Activated naive CD8-positive, alpha-beta T cell treated with anti-CD3 and anti-CD28 coated beads, Interleukin-2, amount 10 ng/mL, durations not matched to agents 7 days and 5 days (primary cell): Measurements from ENCODE around the gene MED29. TPM values are rescaled to one million over a fixed set of nuclear protein-coding genes. Genes with fewer than 3 reads are reported as not detected.
A peak's percentile ranks its signal among the peaks of the same experiment; 100 is the strongest.

Experiments
- ATAC-seq: fragments of 150-1000 bp; cut with Tn5 transposase; one replicate; pipeline ENCODE4 v1.10.0; 2021; ENCODE audit warnings: low read depth, moderate library complexity
- POLR2A ChIA-PET: fragments of 350-600 bp; sonication (Branson Sonifier 250); formaldehyde crosslinking; loops from one replicate; lab custom pipeline; 2021; ENCODE audit warnings: antibody characterized with exemption; lab: Charles Lee
- DNase-seq: peaks from one replicate; pipeline ENCODE4 v3.0.0; 2021
- H3K27ac Mint-ChIP-seq: one replicate; pipeline ENCODE4 v1.8.0; 2022; ENCODE audit warnings: mild to moderate bottlenecking, mixed read lengths
- H3K27me3 Mint-ChIP-seq: one replicate; pipeline ENCODE4 v1.8.0; 2022; ENCODE audit warnings: mild to moderate bottlenecking, moderate library complexity, mixed read lengths
- H3K36me3 Mint-ChIP-seq: one replicate; pipeline ENCODE4 v1.8.0; 2021; ENCODE audit warnings: mild to moderate bottlenecking, mixed read lengths
- H3K4me1 Mint-ChIP-seq: one replicate; pipeline ENCODE4 v1.8.0; 2021; ENCODE audit warnings: mixed read lengths
- H3K4me3 Mint-ChIP-seq: one replicate; pipeline ENCODE4 v1.8.0; 2022; ENCODE audit warnings: mild to moderate bottlenecking, moderate library complexity, mixed read lengths
- H3K9me3 Mint-ChIP-seq: one replicate; pipeline ENCODE4 v1.8.0; 2021; ENCODE audit warnings: mixed read lengths
- total RNA-seq, 2 experiments: library from RNA; stranded (reverse); gene quantifications; one replicate each; pipeline ENCODE4 v1.2.3, GENCODE V29; 2021

Gene MED29
- total RNA-seq, 2 experiments from 2014 or later: 39.0 to 40.7 TPM

GRCh38 chr19:39397360-39398296 is 6.5 kb downstream of the MED29 start:
- H3K9me3 Mint-ChIP-seq: no peaks in the 10 kb centered on the region

GRCh38 chr19:39398297-39398864 is 7.2 kb downstream of the MED29 start:
- DNase-seq (no peak), ATAC-seq (no peak)
- Mint-ChIP-seq H3K4me1 (peaks cover 41% of the 10 kb centered on the region), H3K4me3 (peak overlapping the region; percentile 77), H3K27ac (peak overlapping the region; percentile 91), H3K9me3 (no peaks in the 10 kb centered on the region), H3K36me3 (peaks cover 17% of the 10 kb centered on the region), H3K27me3 (no peaks in the 10 kb centered on the region)
- POLR2A ChIA-PET: interaction anchor here (0.8 to 4.1 kb wide), 8 partner anchors 9 to 63 kb away, joined by 3 to 90 read pairs (median 6); partner anchors contain the start of genes GMFG, PLEKHG2, RPS16 and SUPT5H

More at GRCh38 chr19:39397360-39398296, 6.5 kb downstream of the MED29 start:
- Mint-ChIP-seq H3K36me3 (peaks cover 19% of the 10 kb centered on the region), H3K4me1 (peaks cover 41% of the 10 kb centered on the region), H3K27ac (peak overlapping the region; percentile 91), H3K27me3 (no peaks in the 10 kb centered on the region), H3K4me3 (peak overlapping the region; percentile 77)
- ATAC-seq: peak; percentile 76
- POLR2A ChIA-PET: interaction anchor here (0.7 to 4.1 kb wide), 9 partner anchors 10 to 63 kb away, joined by 3 to 90 read pairs (median 5); partner anchors contain the start of genes GMFG, PLEKHG2, RPS16 and SUPT5H
- peak; percentile 97 for DNase-seq

DNA sequence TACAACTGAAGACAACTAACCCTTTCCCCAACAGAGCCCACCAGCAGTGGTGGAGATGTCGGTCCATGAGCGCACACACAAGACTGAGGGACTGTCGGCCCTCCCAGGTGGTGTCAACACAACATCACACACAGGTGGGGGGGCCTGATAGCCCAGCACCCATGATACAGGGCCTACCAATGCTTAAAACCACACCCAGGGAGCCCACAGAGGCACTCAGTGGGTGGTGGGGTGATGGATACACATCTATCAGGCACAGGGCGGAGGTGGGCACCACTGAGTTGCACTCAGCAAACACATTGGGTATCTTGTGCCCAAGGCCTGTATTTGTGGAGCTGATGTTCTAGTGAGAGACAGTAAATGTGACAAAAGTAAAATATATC is 8.5 kb downstream of the MED29 start:
- peaks cover 41% of the 10 kb centered on the region for H3K4me1 Mint-ChIP-seq
- ATAC-seq: no peak
- no peak overlapping the region for H3K4me3 Mint-ChIP-seq

DNA sequence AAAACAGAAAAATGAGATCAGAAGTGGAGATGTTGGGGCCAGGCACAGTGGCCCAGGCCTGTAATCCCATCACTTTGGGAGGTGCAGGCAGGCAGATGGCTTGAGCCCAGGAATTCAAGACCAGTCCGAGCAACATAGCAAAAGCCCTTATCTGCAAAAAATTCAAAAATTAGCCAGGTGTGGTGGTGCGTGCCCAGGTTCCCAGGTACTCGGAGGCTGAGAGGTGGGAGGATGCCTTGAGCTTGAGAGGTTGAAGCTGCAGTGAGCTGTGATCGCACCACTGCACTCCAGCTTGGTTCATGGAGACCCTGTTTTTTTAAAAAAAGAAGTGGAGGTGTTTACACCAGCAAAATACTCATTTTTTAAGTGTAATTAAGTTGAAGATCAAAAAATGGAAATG is 8.9 kb downstream of the MED29 start:
- POLR2A ChIA-PET: interaction anchor here (3.2 to 4.1 kb wide), 4 partner anchors 8 to 35 kb away, joined by 30 to 90 read pairs (median 37); partner anchors contain the start of genes MED29, PAF1, PLEKHG2 and RPS16
- H3K4me3 Mint-ChIP-seq: no peak overlapping the region
- H3K4me1 Mint-ChIP-seq: peaks cover 44% of the 10 kb centered on the region
- H3K36me3 Mint-ChIP-seq: peaks cover 10% of the 10 kb centered on the region
- H3K9me3 Mint-ChIP-seq: no peaks in the 10 kb centered on the region
- DNase-seq: no peak
- no peak for ATAC-seq
- no peaks in the 10 kb centered on the region for H3K27me3 Mint-ChIP-seq
- H3K27ac Mint-ChIP-seq: peak overlapping the region; percentile 77

More for the DNA sequence above, 8.5 kb downstream of the MED29 start:
- no peaks in the 10 kb centered on the region for H3K9me3 Mint-ChIP-seq
- peak overlapping the region; percentile 77 for H3K27ac Mint-ChIP-seq
- POLR2A ChIA-PET: interaction anchor here (3.2 to 4.1 kb wide), 5 partner anchors 8 to 36 kb away, joined by 23 to 90 read pairs (median 30); partner anchors contain the start of genes MED29, PAF1, PLEKHG2 and RPS16
- no peaks in the 10 kb centered on the region for H3K27me3 Mint-ChIP-seq
- no peak for DNase-seq
- peaks cover 10% of the 10 kb centered on the region for H3K36me3 Mint-ChIP-seq

DNA sequence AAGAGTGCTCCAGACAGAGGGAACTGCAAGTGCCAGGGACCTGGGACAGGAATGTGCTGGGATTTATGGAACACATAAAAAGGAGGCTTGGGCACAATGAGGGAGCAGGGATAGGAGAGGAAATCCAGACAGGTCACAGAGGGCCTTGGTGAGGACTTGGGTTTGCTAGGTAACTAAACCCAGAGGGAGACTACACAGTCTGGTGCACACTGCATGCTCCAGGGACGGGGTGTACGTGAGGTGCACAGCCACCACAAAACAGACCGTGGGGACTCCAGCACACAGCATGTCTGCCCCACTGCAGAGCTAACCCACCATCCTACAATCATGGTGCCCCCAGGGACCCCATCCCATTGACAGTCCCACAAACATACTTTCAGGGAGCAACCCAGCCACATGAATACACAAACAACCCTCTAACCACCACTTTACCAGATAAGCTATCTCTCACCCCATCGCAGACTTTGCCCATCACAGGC is 9.9 kb downstream of the MED29 start:
- DNase-seq (no peak), ATAC-seq (peak; percentile 4)
- Mint-ChIP-seq H3K36me3 (peaks cover 5% of the 10 kb centered on the region), H3K27me3 (no peaks in the 10 kb centered on the region), H3K27ac (peak overlapping the region; percentile 85), H3K4me3 (peak overlapping the region; percentile 63), H3K9me3 (no peaks in the 10 kb centered on the region), H3K4me1 (peaks cover 54% of the 10 kb centered on the region)
- POLR2A ChIA-PET: interaction anchor here (0.6 to 3.7 kb wide), 8 partner anchors 10 to 327 kb away, joined by 3 to 44 read pairs (median 9); partner anchors contain the start of genes GMFG, MED29, PAF1 and PLEKHG2

DNA sequence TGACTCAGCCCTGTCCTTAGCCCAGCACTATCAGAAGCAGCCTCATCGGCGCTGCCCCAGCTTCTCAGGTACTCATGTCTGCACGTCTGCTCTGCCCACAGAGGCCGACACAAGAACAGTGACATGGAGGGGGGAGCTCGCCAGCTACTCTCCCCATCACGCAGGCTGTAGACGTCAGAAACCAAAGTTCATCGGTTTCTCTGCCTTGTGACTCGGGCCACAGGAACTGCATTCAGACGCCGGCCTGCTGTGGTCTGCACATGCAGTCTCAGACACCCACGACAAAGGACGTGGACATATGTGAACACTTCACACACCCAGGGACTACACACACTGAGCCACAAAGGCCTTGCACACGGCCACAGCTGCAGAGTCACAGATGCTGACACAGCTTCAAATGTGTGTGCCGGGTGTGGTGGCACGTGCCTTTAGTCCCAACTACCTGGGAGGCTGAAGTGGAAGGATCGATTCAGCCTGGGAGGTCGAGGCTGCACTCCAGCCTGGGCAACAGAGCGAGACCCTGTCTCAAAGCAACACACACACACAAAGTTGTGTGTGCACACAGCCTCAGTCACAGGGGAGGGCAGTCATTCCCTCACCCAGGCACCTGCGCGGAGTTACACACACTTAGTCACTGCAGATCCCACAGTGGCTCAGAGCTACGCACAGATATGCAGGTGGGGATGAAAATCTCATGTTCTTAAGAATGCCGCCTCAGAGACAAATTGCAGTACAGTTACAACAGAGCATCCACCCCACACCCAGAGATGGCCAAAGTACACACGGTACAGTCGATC is 10.6 kb downstream of the MED29 start:
- peak; percentile 46 for ATAC-seq
- Mint-ChIP-seq H3K27me3 (no peaks in the 10 kb centered on the region), H3K9me3 (no peaks in the 10 kb centered on the region), H3K4me3 (peak overlapping the region; percentile 63), H3K36me3 (peaks cover 5% of the 10 kb centered on the region), H3K27ac (peak overlapping the region; percentile 85), H3K4me1 (peaks cover 56% of the 10 kb centered on the region)
- POLR2A ChIA-PET: interaction anchor here (0.6 to 3.7 kb wide), 8 partner anchors 10 to 328 kb away, joined by 3 to 44 read pairs (median 9); partner anchors contain the start of genes GMFG, MED29, PAF1 and PLEKHG2
- peak; percentile 73 for DNase-seq

DNA sequence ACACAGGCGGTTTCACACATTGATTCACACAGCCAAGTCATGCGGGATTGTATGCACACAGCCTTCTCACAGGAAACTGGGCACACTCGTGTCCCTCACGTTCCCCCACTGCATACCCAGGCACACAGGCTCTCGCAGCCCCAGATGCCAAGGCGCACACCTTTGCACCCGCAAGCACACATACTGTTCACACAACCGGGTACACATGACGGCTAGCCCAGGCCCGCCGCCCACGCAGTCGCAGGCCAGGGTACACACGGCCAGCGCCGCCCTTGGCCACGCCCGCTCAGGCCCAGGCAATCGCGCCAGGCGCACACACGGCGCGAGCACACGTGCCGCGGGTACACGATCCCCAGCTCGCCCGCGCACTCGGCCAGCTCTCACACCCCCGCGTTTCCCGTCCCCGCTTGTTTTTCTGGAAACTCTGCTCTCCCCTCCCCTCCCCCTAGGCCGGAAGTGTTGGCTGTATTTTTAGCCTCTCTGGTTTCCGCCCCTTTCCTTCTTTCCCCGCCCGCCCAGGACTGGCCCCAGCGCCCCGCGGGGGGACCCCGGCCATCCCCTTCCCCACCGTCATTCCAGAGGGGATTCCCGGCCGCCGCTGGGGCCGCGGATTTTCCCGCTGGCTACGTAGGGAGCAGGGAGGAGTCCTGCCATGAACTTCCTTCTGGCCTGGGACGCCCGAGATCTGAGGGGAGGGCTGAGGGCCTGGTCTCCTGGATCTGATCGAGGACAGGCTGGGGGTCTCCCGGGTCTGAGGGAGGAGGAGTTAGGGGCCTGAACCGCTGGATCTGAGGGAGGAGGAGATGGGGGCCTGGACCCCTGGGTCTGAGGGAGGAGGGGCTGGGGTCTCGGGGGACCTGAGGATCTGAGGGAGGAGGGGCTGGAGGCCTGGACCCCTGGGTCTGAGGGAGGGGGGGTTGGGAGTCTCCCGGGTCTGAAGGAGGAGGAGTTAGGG is 11.4 kb downstream of the MED29 start:
- Mint-ChIP-seq H3K36me3 (peaks cover 6% of the 10 kb centered on the region), H3K4me3 (peak overlapping the region; percentile 63), H3K27ac (peak overlapping the region; percentile 85), H3K9me3 (no peaks in the 10 kb centered on the region), H3K4me1 (peaks cover 52% of the 10 kb centered on the region), H3K27me3 (no peaks in the 10 kb centered on the region)
- POLR2A ChIA-PET: interaction anchor here (1.3 to 3.7 kb wide), 7 partner anchors 9 to 329 kb away, joined by 3 to 44 read pairs (median 13); partner anchors contain the start of genes GMFG, MED29, PAF1 and PLEKHG2
- peak; percentile 79 for DNase-seq
- peak; percentile 4 for ATAC-seq

- peaks cover 47% of the 10 kb centered on the region for H3K4me1 Mint-ChIP-seq
- DNase-seq (peak; percentile 89), ATAC-seq (peak; percentile 12)
- peak overlapping the region; percentile 63 for H3K4me3 Mint-ChIP-seq
- H3K36me3 Mint-ChIP-seq: peaks cover 16% of the 10 kb centered on the region
- POLR2A ChIA-PET: interaction anchor here (1.3 kb wide), 1 partner anchor 12 kb away, joined by 5 read pairs; the partner anchor contains the start of genes MED29 and PAF1
- no peaks in the 10 kb centered on the region for H3K9me3 Mint-ChIP-seq
- H3K27me3 Mint-ChIP-seq: no peaks in the 10 kb centered on the region
- H3K27ac Mint-ChIP-seq: peak overlapping the region; percentile 85
Observed at GRCh38 chr19:39403331-39404312, 12.4 kb downstream of the MED29 start.

DNA sequence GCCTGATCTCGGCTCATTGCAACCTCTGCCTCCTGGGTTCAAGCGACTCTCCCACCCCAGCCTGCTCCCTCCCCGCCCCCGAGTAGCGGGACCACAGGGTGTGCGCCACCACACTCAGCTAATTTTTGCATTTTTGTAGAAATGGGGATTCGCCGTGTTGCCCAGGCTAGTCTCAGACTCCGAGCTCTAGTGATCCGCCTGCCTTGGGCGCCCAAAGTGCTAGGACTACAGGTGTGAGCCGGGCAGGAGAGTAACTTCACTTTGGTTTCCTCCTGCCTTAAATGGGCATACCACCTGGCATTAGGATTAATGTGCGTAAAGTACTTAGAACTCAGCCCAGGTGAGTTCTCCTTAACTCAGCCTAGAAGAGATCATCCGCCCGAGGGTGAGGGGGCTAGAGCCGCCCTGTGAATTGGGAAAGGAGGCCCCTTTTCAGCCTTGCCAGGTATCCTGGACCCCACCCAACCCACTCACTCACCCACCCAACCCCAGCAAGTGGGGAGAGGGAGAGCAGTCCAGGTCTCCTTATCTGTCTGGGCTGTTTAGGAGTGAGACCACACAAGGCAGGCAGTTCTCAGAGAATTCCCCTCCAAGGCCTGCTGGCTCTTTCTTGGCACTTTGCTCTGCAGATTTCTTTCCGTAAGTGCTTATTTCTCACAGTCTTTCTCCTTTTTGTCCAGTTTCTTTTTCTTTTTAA is 14.2 kb downstream of the MED29 start:
- H3K4me3 Mint-ChIP-seq: peak overlapping the region; percentile 25
- POLR2A ChIA-PET: interaction anchor here (0.9 to 5.2 kb wide), 5 partner anchors 7 to 70 kb away, joined by 3 to 90 read pairs (median 8); partner anchors contain the start of genes MED29, PAF1 and RPS16
- peaks cover 15% of the 10 kb centered on the region for H3K36me3 Mint-ChIP-seq
- H3K9me3 Mint-ChIP-seq: no peaks in the 10 kb centered on the region
- H3K27ac Mint-ChIP-seq: no peak overlapping the region
- no peak for ATAC-seq
- peaks cover 42% of the 10 kb centered on the region for H3K4me1 Mint-ChIP-seq
- no peaks in the 10 kb centered on the region for H3K27me3 Mint-ChIP-seq
- DNase-seq: no peak
